Epithelial cell of esophagus (primary cell): ENCODE data around the gene TAF10.

Source experiments
- DNase-seq: peaks from one replicate; pipeline ENCODE4 v3.0.0; 2010; ENCODE audit warnings: low read depth
- H3K4me3 ChIP-seq: 2 replicates; pipeline ENCODE4 v1.5.1; 2011; ENCODE audit warnings: mild to moderate bottlenecking, low read length, control low read depth
- TF ChIP-seq, protein P1 (sequence below): IDR thresholded peaks from 2 replicates; pipeline ENCODE4 v1.5.1; 2011; ENCODE audit warnings: low read depth, mild to moderate bottlenecking, low read length, control low read depth, inconsistent platforms; ENCODE audit not compliant: insufficient read depth; ENCODE audit errors: missing control alignments

Gene TAF10

DNA sequence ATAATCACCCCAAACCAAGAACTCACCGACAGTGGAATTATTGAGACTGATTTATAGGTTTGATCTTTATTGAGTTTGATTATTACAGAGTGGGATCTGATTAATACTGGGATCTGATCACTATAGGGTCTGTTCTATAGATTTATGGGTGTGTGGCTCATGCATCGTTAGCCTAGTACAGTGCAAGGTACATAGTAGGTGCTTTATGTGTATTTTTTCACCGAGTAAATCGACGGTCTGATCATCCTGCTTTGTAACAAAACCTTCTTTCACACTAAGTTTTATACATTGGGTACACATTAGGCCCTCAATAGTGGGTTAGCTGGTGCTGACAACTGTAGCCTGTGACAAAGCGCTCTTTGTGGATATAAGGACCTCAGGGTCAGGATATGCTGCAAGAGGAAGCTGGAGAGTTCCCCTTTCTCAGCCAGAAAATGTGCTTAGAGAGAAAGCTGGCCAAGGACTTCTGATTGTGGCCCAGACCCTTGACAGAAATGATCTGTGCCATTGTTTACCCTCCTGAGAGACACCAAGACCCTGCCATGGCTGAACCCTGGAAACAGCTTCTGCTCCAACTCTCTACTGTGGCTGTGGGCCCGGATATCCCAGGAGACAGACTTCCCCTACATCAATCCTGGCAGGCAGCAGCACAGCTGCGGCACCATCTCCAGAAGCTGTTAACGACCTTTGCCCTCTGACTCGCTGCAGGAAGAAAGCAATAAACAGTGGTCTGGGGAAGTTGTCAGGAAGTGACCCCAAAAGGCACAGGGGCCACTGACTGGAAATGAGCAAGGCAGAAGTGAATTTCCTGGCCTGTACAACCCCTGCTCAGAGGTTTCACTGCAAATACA, 23.3 kb upstream of the TAF10 start:
- TF ChIP-seq, protein P1, sequence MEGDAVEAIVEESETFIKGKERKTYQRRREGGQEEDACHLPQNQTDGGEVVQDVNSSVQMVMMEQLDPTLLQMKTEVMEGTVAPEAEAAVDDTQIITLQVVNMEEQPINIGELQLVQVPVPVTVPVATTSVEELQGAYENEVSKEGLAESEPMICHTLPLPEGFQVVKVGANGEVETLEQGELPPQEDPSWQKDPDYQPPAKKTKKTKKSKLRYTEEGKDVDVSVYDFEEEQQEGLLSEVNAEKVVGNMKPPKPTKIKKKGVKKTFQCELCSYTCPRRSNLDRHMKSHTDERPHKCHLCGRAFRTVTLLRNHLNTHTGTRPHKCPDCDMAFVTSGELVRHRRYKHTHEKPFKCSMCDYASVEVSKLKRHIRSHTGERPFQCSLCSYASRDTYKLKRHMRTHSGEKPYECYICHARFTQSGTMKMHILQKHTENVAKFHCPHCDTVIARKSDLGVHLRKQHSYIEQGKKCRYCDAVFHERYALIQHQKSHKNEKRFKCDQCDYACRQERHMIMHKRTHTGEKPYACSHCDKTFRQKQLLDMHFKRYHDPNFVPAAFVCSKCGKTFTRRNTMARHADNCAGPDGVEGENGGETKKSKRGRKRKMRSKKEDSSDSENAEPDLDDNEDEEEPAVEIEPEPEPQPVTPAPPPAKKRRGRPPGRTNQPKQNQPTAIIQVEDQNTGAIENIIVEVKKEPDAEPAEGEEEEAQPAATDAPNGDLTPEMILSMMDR, result no peak
- no peak for DNase-seq
- no peak overlapping the region for H3K4me3 ChIP-seq

DNA sequence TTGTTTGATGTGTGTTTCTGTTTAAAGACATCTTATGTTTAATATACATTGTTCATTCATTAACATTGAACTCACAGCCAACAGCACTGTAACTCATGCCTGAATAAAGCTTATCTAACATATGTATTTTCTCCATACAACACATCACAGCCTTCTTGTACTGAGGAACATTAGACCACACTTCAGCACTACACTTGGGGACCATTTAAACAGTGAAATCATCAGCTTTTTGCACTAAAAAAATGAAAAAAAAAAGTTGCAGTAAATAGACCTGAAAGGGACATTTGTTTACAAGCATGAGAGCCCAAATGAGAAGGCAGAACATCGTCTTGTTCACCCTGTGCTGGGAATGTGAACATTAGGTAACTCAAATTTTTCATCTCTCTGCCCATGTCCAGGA, 22.5 kb upstream of the TAF10 start:
- TF ChIP-seq, protein P1, result no peak
- DNase-seq, result no peak

GRCh38 chr11:6633422-6634408, 21.7 kb upstream of the TAF10 start:
- H3K4me3 ChIP-seq, result no peak overlapping the region
- TF ChIP-seq, protein P1, result no peak
- no peak for DNase-seq

More for the DNA sequence above, 22.5 kb upstream of the TAF10 start:
- no peak overlapping the region for H3K4me3 ChIP-seq

DNA sequence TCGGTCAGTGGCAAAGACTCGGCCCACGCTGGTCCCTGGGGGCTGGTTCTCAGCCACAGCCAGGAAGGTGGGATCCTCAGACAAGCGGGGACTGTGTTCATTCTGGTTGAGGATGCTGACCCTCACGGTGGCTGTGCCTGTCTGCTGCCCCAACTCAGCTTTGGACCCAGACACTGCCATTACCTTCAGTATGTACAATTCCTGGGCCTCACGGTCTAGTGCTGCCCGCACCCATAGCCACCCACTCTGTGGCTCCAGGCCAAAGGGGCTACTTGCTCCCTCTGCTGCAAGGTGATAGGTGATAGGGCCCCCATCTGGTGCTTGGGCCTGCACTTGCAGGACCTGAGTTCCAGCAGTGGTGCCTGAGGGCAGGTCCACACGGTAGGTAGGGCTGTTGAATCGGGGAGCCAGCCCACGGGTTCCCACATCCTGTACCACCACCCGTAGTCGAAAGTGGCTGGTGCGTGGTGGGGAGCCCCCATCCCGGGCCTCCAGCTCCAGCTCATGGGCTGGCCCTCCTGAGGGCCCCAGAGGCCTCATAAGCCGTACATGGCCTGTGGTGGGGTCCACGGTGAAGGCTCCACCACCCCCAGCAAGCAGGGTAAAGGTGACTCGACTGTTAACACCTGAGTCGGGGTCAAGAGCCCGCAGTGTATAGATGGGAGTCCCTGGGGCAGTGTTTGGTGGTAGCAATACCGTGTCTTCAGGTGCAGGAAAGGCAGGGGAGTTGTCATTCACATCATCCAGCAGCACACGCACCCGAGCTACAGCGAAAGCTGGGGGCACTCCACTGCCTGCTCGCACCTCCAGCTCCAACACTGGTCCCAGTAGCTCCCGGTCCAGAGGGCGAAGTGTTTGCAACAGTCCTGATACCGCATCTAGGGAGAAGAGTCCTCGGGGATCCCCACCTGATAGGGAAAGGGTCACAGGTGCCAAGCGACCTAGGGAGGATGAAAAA, 20.4 kb upstream of the TAF10 start:
- TF ChIP-seq, protein P1, result no peak
- no peak for DNase-seq
- H3K4me3 ChIP-seq, result no peak overlapping the region

- DNase-seq, result no peak
- TF ChIP-seq, protein P1, result no peak
- no peak overlapping the region for H3K4me3 ChIP-seq
These were observed 19.4 kb upstream of the TAF10 start for GRCh38 chr11:6631361-6631890.
